IMR-90 (cell line): ENCODE results near the gene ARMH4. TPM values are rescaled to one million over a fixed set of nuclear protein-coding genes. Genes with fewer than 3 reads are reported as not detected.

Experiments
- ATAC-seq: fragments of 200-7000 bp; cut with Tn5 transposase; 2 replicates; pipeline ENCODE4 v1.9.1; 2020; ENCODE audit warnings: low read depth, mild to moderate bottlenecking, moderate library complexity
- BruUV-seq: library from RNA; stranded (reverse); fragments of 400-500 nt; replicated peaks from 2 replicates; lab custom pipeline; 2021; lab: Mats Ljungman, UMichigan
- CTCF ChIA-PET: fragments of 300-600 bp; formaldehyde crosslinking; extraction: SDS; loops from one replicate; lab custom pipeline; 2021; ENCODE audit warnings: antibody characterized with exemption; lab: Yijun Ruan, JAX
- POLR2A ChIA-PET: fragments of 300-600 bp; sonication (Branson Sonifier 250); formaldehyde crosslinking; loops from one replicate; lab custom pipeline; 2022; ENCODE audit warnings: antibody characterized with exemption; ENCODE audit not compliant: unreplicated experiment; lab: Charles Lee
- DNase-seq: peaks from one replicate; pipeline ENCODE4 v3.0.0; 2013
- H2AFZ ChIP-seq: replicated peaks from 2 replicates; pipeline ENCODE3; 2013; ENCODE audit warnings: low read length, mild to moderate bottlenecking; ENCODE audit not compliant: poor library complexity
- H2AK5ac ChIP-seq: 2 replicates; pipeline ENCODE4 v1.6.1; 2013; ENCODE audit warnings: low read depth, low read length, inconsistent platforms
- H2AK9ac ChIP-seq: replicated peaks from 2 replicates; pipeline ENCODE3; 2013; ENCODE audit warnings: mild to moderate bottlenecking, low read depth, low read length, moderate library complexity; ENCODE audit not compliant: poor library complexity
- H2BK120ac ChIP-seq: 2 replicates; pipeline ENCODE4 v1.6.1; 2013; ENCODE audit warnings: low read depth, low read length, inconsistent platforms
- H2BK15ac ChIP-seq: 3 replicates; pipeline ENCODE4 v1.6.1; 2013; ENCODE audit warnings: low read depth, low read length, inconsistent platforms
- H2BK20ac ChIP-seq: 2 replicates; pipeline ENCODE4 v1.6.1; 2013; ENCODE audit warnings: low read depth, mild to moderate bottlenecking, inconsistent platforms, low read length, moderate library complexity
- H2BK5ac ChIP-seq: 2 replicates; pipeline ENCODE4 v1.6.1; 2013; ENCODE audit warnings: mild to moderate bottlenecking, low read depth, low read length, inconsistent platforms; ENCODE audit not compliant: poor library complexity, severe bottlenecking
- H3K14ac ChIP-seq: replicated peaks from 2 replicates; pipeline ENCODE4 v1.6.1; 2013; ENCODE audit warnings: low read depth, low read length, inconsistent platforms
- H3K18ac ChIP-seq: 2 replicates; pipeline ENCODE4 v1.6.1; 2013; ENCODE audit warnings: low read depth, low read length, control low read depth
- H3K23ac ChIP-seq: 2 replicates; pipeline ENCODE4 v1.6.1; 2013; ENCODE audit warnings: low read depth, low read length, inconsistent platforms
- H3K27ac ChIP-seq: 2 replicates; pipeline ENCODE4 v1.5.1; 2013; ENCODE audit warnings: mild to moderate bottlenecking, control low read depth, low read length; ENCODE audit not compliant: insufficient read depth
- H3K27me3 ChIP-seq: 2 replicates; pipeline ENCODE4 v1.6.1; 2013; ENCODE audit warnings: low read length; ENCODE audit not compliant: control insufficient read depth, insufficient read depth
- H3K36me3 ChIP-seq: 2 replicates; pipeline ENCODE4 v1.6.1; 2013; ENCODE audit warnings: low read length, mixed read lengths; ENCODE audit not compliant: control insufficient read depth, insufficient read depth
- H3K4ac ChIP-seq: 2 replicates; pipeline ENCODE4 v1.6.1; 2013; ENCODE audit warnings: low read depth, low read length, inconsistent platforms
- H3K4me1 ChIP-seq: 2 replicates; pipeline ENCODE4 v1.6.1; 2013; ENCODE audit warnings: low read length, mixed read lengths; ENCODE audit not compliant: control insufficient read depth, insufficient read depth
- H3K4me2 ChIP-seq: 2 replicates; pipeline ENCODE4 v1.6.1; 2013; ENCODE audit warnings: low read depth, mild to moderate bottlenecking, control low read depth, low read length, moderate library complexity
- H3K4me3 ChIP-seq: 2 replicates; pipeline ENCODE4 v1.5.1; 2013; ENCODE audit warnings: low read depth, mild to moderate bottlenecking, control low read depth, low read length, moderate library complexity; ENCODE audit not compliant: insufficient read depth
- H3K56ac ChIP-seq: 2 replicates; pipeline ENCODE4 v1.6.1; 2013; ENCODE audit warnings: low read length, inconsistent platforms; ENCODE audit not compliant: insufficient read depth; ENCODE audit errors: extremely low read depth
- H3K79me1 ChIP-seq, 2 experiments: 2 replicates each; pipeline ENCODE4 v1.6.1; 2013; ENCODE audit warnings: low read length in 2 of 2, inconsistent platforms in 1 of 2, low read depth in 1 of 2
- H3K9ac ChIP-seq: 2 replicates; pipeline ENCODE4 v1.6.1; 2013; ENCODE audit warnings: low read depth, low read length, control low read depth
- H3K9me1 ChIP-seq: 2 replicates; pipeline ENCODE4 v1.6.1; 2013; ENCODE audit warnings: low read length, inconsistent platforms; ENCODE audit not compliant: insufficient read depth
- H3K9me3 ChIP-seq: 2 replicates; pipeline ENCODE4 v1.6.1; 2013; ENCODE audit warnings: low read length; ENCODE audit not compliant: control insufficient read depth, insufficient read depth
- H4K20me1 ChIP-seq: 2 replicates; pipeline ENCODE4 v1.6.1; 2013; ENCODE audit warnings: low read length, inconsistent platforms; ENCODE audit not compliant: insufficient read depth
- H4K5ac ChIP-seq: 2 replicates; pipeline ENCODE4 v1.6.1; 2013; ENCODE audit warnings: mild to moderate bottlenecking, low read depth, low read length, control low read depth
- H4K8ac ChIP-seq, 2 experiments: 2 replicates each; pipeline ENCODE4 v1.6.1; 2013; ENCODE audit warnings: low read depth in 2 of 2, low read length in 2 of 2, control low read depth in 1 of 2, inconsistent platforms in 1 of 2
- H4K91ac ChIP-seq: 2 replicates; pipeline ENCODE4 v1.6.1; 2013; ENCODE audit warnings: low read depth, low read length, inconsistent platforms; ENCODE audit not compliant: insufficient read depth
- BHLHE40 ChIP-seq: fragments of 150-350 bp; IDR thresholded peaks from 2 replicates; pipeline ENCODE4 v1.6.1; 2016; ENCODE audit warnings: mild to moderate bottlenecking, low read depth, low read length
- CEBPB ChIP-seq: IDR thresholded peaks from 2 replicates; pipeline ENCODE4 v1.6.1; 2012; ENCODE audit warnings: low read depth, low read length, improper control_type of control experiment
- CHD1 ChIP-seq: IDR thresholded peaks from 2 replicates; pipeline ENCODE4 v1.6.1; 2012; ENCODE audit warnings: low read depth, low read length, improper control_type of control experiment
- ELK1 ChIP-seq: fragments of 150-350 bp; IDR thresholded peaks from 2 replicates; pipeline ENCODE4 v1.6.1; 2016; ENCODE audit warnings: low read depth, mild to moderate bottlenecking, low read length, moderate library complexity, borderline replicate concordance
- FOS ChIP-seq: fragments of 150-350 bp; IDR thresholded peaks from 2 replicates; pipeline ENCODE4 v1.6.1; 2016; ENCODE audit warnings: low read depth, low read length
- MAZ ChIP-seq: IDR thresholded peaks from 2 replicates; pipeline ENCODE4 v1.6.1; 2012; ENCODE audit warnings: low read depth, mild to moderate bottlenecking, low read length, improper control_type of control experiment, moderate library complexity, borderline replicate concordance
- MXI1 ChIP-seq: IDR thresholded peaks from 2 replicates; pipeline ENCODE4 v1.6.1; 2012; ENCODE audit warnings: low read depth, mild to moderate bottlenecking, low read length, moderate library complexity, borderline replicate concordance
- NFE2L2 ChIP-seq: fragments of 150-350 bp; IDR thresholded peaks from 2 replicates; pipeline ENCODE4 v1.6.1; 2016; ENCODE audit warnings: low read depth, mild to moderate bottlenecking, low read length
- RAD21 ChIP-seq: IDR thresholded peaks from 2 replicates; pipeline ENCODE4 v1.6.1; 2012; ENCODE audit warnings: low read length, improper control_type of control experiment
- RCOR1 ChIP-seq: IDR thresholded peaks from 2 replicates; pipeline ENCODE4 v1.6.1; 2012; ENCODE audit warnings: mild to moderate bottlenecking, low read length, improper control_type of control experiment; ENCODE audit not compliant: insufficient replicate concordance
- RFX5 ChIP-seq: IDR thresholded peaks from 2 replicates; pipeline ENCODE4 v1.8.0; 2012; ENCODE audit warnings: low read depth, mild to moderate bottlenecking, low read length, moderate library complexity
- SMC3 ChIP-seq: fragments of 150-350 bp; IDR thresholded peaks from 2 replicates; pipeline ENCODE4 v1.6.1; 2016; ENCODE audit warnings: low read depth, mild to moderate bottlenecking, antibody characterized with exemption, low read length, moderate library complexity
- dilution Hi-C: fragments of 300-500 bp; cut with HindIII; formaldehyde crosslinking; loops from one replicate; pipeline ENCODE4 v1.14.3; 2018; ENCODE audit warnings: low sequenced_read_pairs; ENCODE audit not compliant: unreplicated experiment
- in situ Hi-C: fragments of 300-500 bp; cut with MboI; formaldehyde crosslinking; loops from 3 replicates; pipeline ENCODE4 v1.14.3; 2019; ENCODE audit warnings: low sequenced_read_pairs, inconsistent platforms, mixed read lengths
- intact Hi-C: fragments of 100-400 bp; cut with micrococcal nuclease; formaldehyde crosslinking; loops from 2 replicates; pipeline ENCODE4 v1.10.0; 2022
- polyA plus RNA-seq, 3 experiments: library from polyadenylated mRNA; depleted of rRNA; stranded (reverse); fragments of >200 nt; gene quantifications; 2 replicates each; pipeline ENCODE4 v1.2.3, GENCODE V29; 2012; ENCODE audit warnings: low replicate concordance in 1 of 3
- total RNA-seq: library from RNA; depleted of rRNA; stranded (reverse); fragments of >200 nt; gene quantifications from 2 replicates; pipeline ENCODE4 v1.2.3, GENCODE V29; 2012
- TF ChIP-seq, protein P1 (sequence below): fragments of 150-350 bp; IDR thresholded peaks from 2 replicates; pipeline ENCODE4 v1.6.1; 2017; ENCODE audit warnings: mild to moderate bottlenecking, antibody characterized with exemption, low read length, low read depth

ARMH4 gene
- total and polyA plus RNA-seq, 2 of the 4 experiments (the other 2 are of a cell fraction), result 4.6 to 5.6 TPM

- Histone ChIP-seq H3K9me3 (no peaks in the 10 kb centered on the region), H3K9me1 (no peaks in the 10 kb centered on the region), H3K27me3 (peaks cover 5% of the 10 kb centered on the region), H2BK5ac (no peak overlapping the region), H3K4ac (no peak overlapping the region), H3K9ac (no peak overlapping the region), H3K79me1 (no peaks in the 10 kb centered on the region), H3K4me3 (no peak overlapping the region), H2BK15ac (no peak overlapping the region), H3K27ac (no peak overlapping the region), H2BK20ac (no peak overlapping the region), H3K56ac (no peak overlapping the region), H4K8ac (no peak overlapping the region), H3K4me2 (no peak overlapping the region), H2AFZ (no peak overlapping the region), H3K4me1 (no peaks in the 10 kb centered on the region), H3K23ac (no peak overlapping the region), H4K5ac (no peak overlapping the region), H3K18ac (no peak overlapping the region), H3K14ac (no peak overlapping the region), H4K20me1 (no peaks in the 10 kb centered on the region), H4K91ac (no peak overlapping the region), H2BK120ac (no peak overlapping the region), H2AK5ac (no peak overlapping the region), H2AK9ac (no peak overlapping the region), H3K36me3 (no peaks in the 10 kb centered on the region)
- ChIA-PET CTCF (interaction anchor here (0.6 kb wide), 1 partner anchor 1711 kb away, joined by 3 read pairs; no protein-coding TSS in a partner anchor), POLR2A (no interaction called here)
- in situ Hi-C loops, result loop anchor here (5.0 kb wide), 1 partner anchor 579 kb away; no protein-coding TSS in a partner anchor
- dilution Hi-C loops, result no loop called here
- ATAC-seq, result no peak
- intact Hi-C loops, result no loop called here
- TF ChIP-seq MXI1 (no peak), MAZ (no peak), RFX5 (no peak), RCOR1 (no peak), ELK1 (no peak), BHLHE40 (no peak), SMC3 (no peak), NFE2L2 (no peak), FOS (no peak), RAD21 (no peak), CEBPB (no peak), CHD1 (no peak)
- TF ChIP-seq, protein P1, sequence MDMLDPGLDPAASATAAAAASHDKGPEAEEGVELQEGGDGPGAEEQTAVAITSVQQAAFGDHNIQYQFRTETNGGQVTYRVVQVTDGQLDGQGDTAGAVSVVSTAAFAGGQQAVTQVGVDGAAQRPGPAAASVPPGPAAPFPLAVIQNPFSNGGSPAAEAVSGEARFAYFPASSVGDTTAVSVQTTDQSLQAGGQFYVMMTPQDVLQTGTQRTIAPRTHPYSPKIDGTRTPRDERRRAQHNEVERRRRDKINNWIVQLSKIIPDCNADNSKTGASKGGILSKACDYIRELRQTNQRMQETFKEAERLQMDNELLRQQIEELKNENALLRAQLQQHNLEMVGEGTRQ, result no peak
- no peak for DNase-seq
- BruUV-seq, result no TSS peak
Observed at GRCh38 chr14:58066115-58066514, 85.9 kb downstream of the ARMH4 start.
